HG03432 (cell line): ENCODE results near the gene TUFT1.

Experiments
- ATAC-seq: cut with Tn5 transposase; IDR thresholded peaks from one replicate; pipeline ENCODE4 v1.9.1; 2021; ENCODE audit warnings: mild to moderate bottlenecking, moderate library complexity; ENCODE audit not compliant: unreplicated experiment

Gene TUFT1

GRCh38 chr1:151535326-151536271 is 4.5 kb upstream of the TUFT1 start:
- ATAC-seq: no peak

GRCh38 chr1:151536499-151536898 is 3.6 kb upstream of the TUFT1 start:
- ATAC-seq: no peak

DNA sequence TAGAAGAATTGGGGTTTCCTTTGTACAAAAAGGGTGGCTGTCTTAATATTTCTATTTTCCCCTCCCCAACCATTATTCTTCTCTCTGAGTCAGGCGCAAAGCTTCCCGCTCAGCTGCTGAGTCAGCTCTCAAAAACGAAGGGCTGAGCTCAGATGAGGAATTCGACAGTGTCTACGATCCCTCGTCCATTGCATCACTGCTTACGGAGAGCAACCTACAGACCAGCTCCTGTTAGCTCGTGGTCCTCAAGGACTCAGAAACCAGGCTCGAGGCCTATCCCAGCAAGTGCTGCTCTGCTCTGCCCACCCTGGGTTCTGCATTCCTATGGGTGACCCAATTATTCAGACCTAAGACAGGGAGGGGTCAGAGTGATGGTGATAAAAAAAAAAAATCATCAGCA is 3.0 kb upstream of the TUFT1 start:
- ATAC-seq: no peak

DNA sequence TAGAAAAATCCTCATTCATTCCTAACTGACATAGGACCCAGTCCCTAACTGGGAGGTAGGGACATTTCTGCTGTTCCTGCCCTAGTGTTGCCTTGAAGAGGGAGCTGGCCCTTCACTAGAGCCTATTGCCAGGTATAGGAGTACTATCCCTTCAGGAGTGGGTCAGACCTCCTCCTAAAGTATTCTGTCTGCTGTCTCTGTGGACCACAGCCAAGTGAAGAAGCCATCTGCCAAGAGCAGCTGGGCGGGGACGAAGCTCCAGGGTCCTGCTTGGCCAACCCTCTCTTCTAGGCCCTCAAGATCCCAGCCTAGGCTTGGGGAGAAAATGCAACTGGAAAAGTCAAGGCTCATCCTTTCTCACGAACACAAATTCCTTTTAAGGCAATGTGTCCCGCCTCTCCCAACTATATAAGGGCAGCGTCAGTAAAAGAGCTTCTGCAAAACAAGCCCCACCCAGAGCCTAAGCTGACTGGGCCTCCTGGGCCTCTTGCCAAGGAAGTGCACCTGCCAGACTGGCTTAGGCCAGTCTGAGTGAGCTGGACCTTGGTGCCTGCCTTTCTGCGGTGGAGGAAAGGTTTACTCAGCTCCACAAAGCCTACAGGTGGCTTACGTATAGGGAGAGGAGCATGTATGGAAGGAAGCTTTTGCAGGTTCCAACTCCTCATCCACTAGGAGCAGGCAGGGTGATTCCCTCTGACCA is 638 bp upstream of the TUFT1 start:
- peak; percentile 50 for ATAC-seq

- no peak for ATAC-seq
Observed at GRCh38 chr1:151540982-151541377, 871 bp downstream of the TUFT1 start.

DNA sequence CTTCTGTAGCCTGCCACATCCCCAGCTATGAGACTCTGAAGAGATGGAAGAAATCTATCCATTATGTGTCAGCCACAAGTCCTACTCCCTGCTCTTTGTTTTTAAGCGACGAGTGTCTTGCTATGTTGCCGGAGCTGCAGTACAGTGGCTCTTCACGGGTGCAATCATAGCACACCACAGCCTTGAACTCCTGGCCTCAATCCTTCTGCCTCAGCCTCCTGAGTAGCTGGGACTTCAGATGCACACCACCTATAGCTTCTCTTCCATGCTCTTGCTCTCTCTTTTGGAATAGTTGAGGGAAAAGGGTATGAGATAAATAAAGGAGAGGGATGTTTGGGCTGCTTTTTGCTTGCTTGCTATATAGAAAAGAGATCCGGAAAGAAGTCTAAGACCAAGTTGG is 1.6 kb downstream of the TUFT1 start:
- no peak for ATAC-seq

DNA sequence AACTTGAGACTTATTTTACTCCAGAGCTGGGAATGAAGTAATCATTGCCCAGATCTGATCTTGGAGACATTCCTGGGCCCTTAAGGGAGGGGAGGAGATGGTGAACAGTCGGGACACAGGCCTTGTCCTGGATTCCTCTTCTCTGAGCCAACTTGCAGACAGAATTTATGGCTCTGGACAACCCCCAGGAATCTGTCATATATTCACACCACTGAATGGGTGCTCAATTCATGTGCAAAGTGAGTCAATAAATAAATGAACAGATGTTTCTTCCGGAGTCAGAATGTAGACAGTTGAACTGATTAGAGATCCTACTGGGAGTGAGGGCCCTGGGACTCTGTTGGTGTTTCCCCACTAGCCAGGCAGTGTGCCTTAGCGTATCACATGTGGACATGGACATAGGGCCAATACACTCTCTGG is 2.6 kb downstream of the TUFT1 start:
- no peak for ATAC-seq

- no peak for ATAC-seq
Observed at GRCh38 chr1:151545542-151545941, 5.4 kb downstream of the TUFT1 start.

- no peak for ATAC-seq
Observed at GRCh38 chr1:151546011-151546925, 6.2 kb downstream of the TUFT1 start.

GRCh38 chr1:151547119-151547899 is 7.2 kb downstream of the TUFT1 start:
- ATAC-seq: no peak

GRCh38 chr1:151547900-151548230 is 7.8 kb downstream of the TUFT1 start:
- ATAC-seq: no peak

- ATAC-seq: no peak
Observed at GRCh38 chr1:151549199-151549598, 9.1 kb downstream of the TUFT1 start.

- no peak for ATAC-seq
Observed at GRCh38 chr1:151553659-151554058, 13.6 kb downstream of the TUFT1 start.

GRCh38 chr1:151556052-151556451 is 15.9 kb downstream of the TUFT1 start:
- ATAC-seq: no peak

DNA sequence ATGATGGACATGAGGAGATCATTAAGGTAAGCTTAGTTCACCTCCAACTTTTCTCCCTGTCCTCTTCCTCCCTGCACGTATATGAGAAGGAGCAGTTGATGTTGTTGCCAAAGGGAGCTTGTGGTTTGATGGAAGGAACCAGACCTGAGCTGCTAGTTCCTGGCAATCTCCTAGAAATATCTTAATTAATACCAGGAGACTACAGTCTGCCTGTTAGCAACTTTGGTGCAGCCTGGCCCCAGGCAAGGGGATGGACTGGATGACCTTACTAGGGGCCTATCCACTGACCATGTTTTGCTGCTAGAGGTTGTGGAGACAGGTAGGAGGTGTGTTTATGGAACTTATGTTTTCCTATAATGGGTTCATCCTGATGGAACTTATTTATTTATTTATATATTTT is 22.6 kb downstream of the TUFT1 start:
- ATAC-seq: no peak

GRCh38 chr1:151563376-151563775 is 23.3 kb downstream of the TUFT1 start:
- ATAC-seq: no peak

DNA sequence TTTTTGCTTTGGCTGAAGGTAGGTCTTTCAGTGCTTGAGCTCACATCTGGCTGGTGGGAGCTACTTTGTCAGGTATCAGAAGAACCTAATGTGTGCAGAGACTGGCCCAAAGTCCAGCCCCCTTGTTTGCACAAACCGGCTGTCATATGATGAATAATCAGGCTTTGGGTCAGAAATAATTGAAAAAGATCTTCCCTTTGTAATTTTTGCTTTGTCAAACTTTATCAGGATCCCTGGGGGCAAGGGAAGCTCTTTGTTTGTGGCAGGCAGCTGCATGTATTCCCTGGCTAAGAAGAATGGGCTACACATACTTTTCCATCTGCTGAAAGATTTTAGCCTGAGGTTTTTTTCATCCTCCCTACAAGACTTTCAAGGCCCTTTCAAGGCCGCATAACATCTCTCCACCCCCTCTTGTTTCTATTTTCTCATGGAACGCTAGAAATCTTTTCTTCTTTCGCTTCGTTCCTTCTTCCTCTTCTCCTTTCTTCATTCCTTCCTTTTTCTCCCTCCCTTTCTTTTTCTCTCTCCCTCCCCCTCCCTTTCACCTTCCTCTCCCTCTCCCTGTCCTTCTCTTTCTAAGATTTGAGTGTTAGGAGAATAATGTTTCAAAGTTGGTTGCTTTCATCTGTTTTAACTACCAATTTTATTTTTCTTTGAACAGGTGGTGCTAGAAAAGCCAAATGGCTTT is 25.5 kb downstream of the TUFT1 start:
- no peak for ATAC-seq

- no peak for ATAC-seq
Observed at GRCh38 chr1:151568626-151569088, 28.5 kb downstream of the TUFT1 start.

- no peak for ATAC-seq
Observed at GRCh38 chr1:151570819-151571218, 30.7 kb downstream of the TUFT1 start.
